AG10803 (cell line): ENCODE measurements around the gene ATP8B3.

Experiments
- DNase-seq: peaks from one replicate; pipeline ENCODE4 v3.0.0; 2010; ENCODE audit warnings: low read depth
- H3K4me3 ChIP-seq: 2 replicates; pipeline ENCODE4 v1.5.1; 2011; ENCODE audit warnings: mild to moderate bottlenecking, low read length, control low read depth
- TF ChIP-seq, protein P1 (sequence below): conservative IDR thresholded peaks from 2 replicates; pipeline ENCODE4 v1.5.1; 2011; ENCODE audit warnings: mild to moderate bottlenecking, low read length, control low read depth, inconsistent platforms

ATP8B3 gene

GRCh38 chr19:1849132-1849474, 37.0 kb upstream of the ATP8B3 start:
- TF ChIP-seq, protein P1, sequence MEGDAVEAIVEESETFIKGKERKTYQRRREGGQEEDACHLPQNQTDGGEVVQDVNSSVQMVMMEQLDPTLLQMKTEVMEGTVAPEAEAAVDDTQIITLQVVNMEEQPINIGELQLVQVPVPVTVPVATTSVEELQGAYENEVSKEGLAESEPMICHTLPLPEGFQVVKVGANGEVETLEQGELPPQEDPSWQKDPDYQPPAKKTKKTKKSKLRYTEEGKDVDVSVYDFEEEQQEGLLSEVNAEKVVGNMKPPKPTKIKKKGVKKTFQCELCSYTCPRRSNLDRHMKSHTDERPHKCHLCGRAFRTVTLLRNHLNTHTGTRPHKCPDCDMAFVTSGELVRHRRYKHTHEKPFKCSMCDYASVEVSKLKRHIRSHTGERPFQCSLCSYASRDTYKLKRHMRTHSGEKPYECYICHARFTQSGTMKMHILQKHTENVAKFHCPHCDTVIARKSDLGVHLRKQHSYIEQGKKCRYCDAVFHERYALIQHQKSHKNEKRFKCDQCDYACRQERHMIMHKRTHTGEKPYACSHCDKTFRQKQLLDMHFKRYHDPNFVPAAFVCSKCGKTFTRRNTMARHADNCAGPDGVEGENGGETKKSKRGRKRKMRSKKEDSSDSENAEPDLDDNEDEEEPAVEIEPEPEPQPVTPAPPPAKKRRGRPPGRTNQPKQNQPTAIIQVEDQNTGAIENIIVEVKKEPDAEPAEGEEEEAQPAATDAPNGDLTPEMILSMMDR, result no peak
- no peak overlapping the region for H3K4me3 ChIP-seq
- DNase-seq, result no peak

GRCh38 chr19:1848399-1849131, 36.5 kb upstream of the ATP8B3 start, which contains the start of gene REXO1:
Gene REXO1 (minus strand): TSS chr19:1848483. CDS start chr19:1848358, 125 bp downstream.
- H3K4me3 ChIP-seq, result peak within 1 kb of the TSS; percentile 96
- peak; percentile 91 for DNase-seq
- TF ChIP-seq, protein P1, result peak; percentile 82

DNA sequence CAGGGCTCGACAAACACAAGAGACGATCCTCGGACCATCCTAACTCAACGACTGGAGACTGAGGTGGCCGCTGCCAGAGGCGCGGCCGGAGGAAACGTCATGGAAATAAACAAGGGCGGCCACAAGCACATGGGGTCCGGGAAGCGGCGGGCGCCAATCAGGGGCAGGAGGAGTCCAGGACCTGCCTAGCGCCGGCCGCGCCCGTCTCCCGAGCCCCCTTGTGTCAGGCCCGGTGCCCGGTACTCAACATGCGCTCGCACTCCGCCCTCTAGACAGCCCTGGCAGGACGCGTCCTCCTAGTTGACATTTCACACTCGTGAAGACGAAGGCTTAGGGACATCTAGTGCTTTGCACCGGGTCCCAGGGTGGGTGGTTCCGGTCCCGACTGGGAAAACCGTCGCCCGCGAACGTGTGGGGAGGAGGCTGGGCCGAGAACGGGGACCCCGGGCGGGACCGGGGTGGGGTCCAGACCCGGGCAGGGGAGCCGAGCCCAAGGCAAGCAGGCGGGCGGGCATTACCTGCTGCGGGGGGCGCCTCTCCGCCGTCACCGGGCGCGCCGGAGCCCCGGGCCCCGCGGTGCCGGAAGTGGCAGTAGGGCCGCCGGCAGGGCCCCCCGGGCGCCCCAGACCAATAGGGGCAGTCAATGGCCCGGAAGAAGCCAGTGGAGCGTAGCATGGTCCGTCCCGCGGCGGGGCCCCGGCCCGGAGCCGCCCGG, 35.8 kb upstream of the ATP8B3 start:
- peak overlapping the region; percentile 96 for H3K4me3 ChIP-seq
- TF ChIP-seq, protein P1, result no peak
- peak; percentile 32 for DNase-seq

DNA sequence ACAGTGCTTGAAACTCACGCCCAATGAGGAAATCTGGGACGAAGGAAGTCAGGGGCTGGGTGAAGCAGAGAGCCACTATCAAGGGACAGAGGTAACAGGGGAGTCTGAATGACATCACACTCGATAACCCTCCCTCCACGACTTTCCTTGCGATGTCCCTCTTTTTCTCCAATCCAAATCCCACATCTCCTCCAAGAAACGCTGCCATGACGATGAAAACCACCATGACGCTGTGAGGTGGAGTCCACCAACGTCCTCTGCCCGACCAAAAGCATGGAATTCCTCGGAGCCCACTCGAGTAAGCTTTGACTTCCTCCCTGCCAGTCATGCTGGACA, 35.2 kb upstream of the ATP8B3 start:
- TF ChIP-seq, protein P1, result no peak
- peak; percentile 20 for DNase-seq
- H3K4me3 ChIP-seq, result peak overlapping the region; percentile 96

DNA sequence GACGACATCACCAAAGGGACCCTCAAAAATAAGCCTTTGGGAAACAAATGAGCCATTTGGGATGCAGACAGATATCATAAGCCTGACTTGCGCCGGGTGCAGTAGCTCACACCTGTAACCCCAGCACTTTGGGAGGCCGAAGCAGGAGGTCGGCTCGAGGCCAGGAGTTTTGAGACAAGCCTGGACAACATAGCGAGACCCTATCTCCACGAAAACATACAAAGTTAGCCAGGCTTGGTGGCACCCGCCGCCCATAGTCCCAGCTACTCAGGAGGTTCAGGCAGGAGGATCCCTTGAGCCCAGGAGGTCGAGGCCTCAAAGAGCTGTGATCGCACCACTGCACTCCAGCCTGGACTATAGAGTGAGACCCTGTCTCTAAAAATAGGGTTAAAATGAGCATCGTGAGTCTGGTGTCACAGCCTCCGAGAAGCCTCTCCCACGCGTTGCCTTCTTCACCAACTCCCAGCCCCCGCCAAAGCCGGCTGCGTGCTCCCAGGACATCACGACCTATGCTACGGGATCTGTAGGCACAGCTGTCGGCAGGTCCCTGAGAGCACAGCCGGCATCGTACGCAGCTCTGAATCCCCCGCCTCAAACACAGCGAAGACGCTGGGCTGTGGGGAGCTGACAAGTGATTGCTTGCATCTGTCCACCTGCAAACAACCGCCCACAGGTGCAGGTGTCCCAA, 34.6 kb upstream of the ATP8B3 start:
- TF ChIP-seq, protein P1, result no peak
- H3K4me3 ChIP-seq, result peak overlapping the region; percentile 96
- DNase-seq, result no peak

- DNase-seq, result no peak
- H3K4me3 ChIP-seq, result no peak overlapping the region
- TF ChIP-seq, protein P1, result no peak
Observed at GRCh38 chr19:1845642-1846041, 33.6 kb upstream of the ATP8B3 start.
